ENCODE measurements around the gene HDLBP.

The HDLBP gene

DNA sequence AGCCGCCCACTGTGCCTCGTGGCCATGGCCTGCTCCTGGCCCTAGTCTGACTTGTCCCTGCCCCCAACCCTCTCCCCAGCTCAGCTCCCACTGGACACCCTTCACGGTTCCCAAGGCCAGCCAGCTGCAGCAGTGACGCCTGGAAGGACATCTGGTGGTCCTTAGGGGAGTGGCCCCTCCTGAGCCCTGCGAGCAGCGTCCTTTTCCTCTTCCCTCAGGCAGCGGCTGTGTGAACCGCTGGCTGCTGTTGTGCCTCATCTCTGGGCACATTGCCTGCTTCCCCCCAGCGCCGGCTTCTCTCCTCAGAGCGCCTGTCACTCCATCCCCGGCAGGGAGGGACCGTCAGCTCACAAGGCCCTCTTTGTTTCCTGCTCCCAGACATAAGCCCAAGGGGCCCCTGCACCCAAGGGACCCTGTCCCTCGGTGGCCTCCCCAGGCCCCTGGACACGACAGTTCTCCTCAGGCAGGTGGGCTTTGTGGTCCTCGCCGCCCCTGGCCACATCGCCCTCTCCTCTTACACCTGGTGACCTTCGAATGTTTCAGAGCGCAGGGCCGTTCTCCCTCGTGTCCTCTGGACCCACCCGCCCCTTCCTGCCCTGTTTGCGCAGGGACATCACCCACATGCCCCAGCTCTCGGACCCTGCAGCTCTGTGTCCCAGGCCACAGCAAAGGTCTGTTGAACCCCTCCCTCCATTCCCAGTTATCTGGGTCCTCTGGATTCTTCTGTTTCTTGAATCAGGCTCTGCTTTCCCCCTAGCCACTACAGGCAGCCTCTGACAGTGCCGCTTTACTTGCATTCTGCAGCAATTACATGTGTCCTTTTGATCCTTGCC is 91.2 kb downstream of the HDLBP start:
- H3K9ac ChIP-seq (ENCODE audit: low read depth, low read length) = no peak overlapping the region
- peaks cover 38% of the 10 kb centered on the region for H3K36me3 ChIP-seq (ENCODE audit: insufficient read depth, low read length)
- peak overlapping the region; percentile 31 for H3K4me2 ChIP-seq (ENCODE audit: low read length)
- peaks cover 18% of the 10 kb centered on the region for H3K4me1 ChIP-seq (ENCODE audit: control insufficient read depth, insufficient read depth, low read length)
- H3K9me3 ChIP-seq (replicated peaks; ENCODE audit: low read length) = no peaks in the 10 kb centered on the region
- H3K27me3 ChIP-seq (ENCODE audit: control insufficient read depth, insufficient read depth, low read length) = no peaks in the 10 kb centered on the region
- no peak overlapping the region for H3K4me3 ChIP-seq (ENCODE audit: low read length)

- Histone ChIP-seq H3K27me3 (ENCODE audit: control insufficient read depth, insufficient read depth, low read length) (no peaks in the 10 kb centered on the region), H3K36me3 (ENCODE audit: insufficient read depth, low read length) (peaks cover 30% of the 10 kb centered on the region), H3K4me3 (ENCODE audit: low read length) (no peak overlapping the region), H3K9me3 (replicated peaks; ENCODE audit: low read length) (no peaks in the 10 kb centered on the region), H3K9ac (ENCODE audit: low read depth, low read length) (no peak overlapping the region), H3K4me1 (ENCODE audit: control insufficient read depth, insufficient read depth, low read length) (peaks cover 26% of the 10 kb centered on the region), H3K4me2 (ENCODE audit: low read length) (peak overlapping the region; percentile 31)
Measured at GRCh38 chr2:241223211-241224017, 92.1 kb downstream of the HDLBP start.

- H3K27me3 ChIP-seq (ENCODE audit: control insufficient read depth, insufficient read depth, low read length) = peaks cover 13% of the 10 kb centered on the region
- no peak overlapping the region for H3K4me3 ChIP-seq (ENCODE audit: low read length)
- peaks cover 32% of the 10 kb centered on the region for H3K4me1 ChIP-seq (ENCODE audit: control insufficient read depth, insufficient read depth, low read length)
- H3K36me3 ChIP-seq (ENCODE audit: insufficient read depth, low read length) = no peaks in the 10 kb centered on the region
- no peak overlapping the region for H3K9ac ChIP-seq (ENCODE audit: low read depth, low read length)
- no peak overlapping the region for H3K4me2 ChIP-seq (ENCODE audit: low read length)
- H3K9me3 ChIP-seq (replicated peaks; ENCODE audit: low read length) = no peaks in the 10 kb centered on the region
Measured at GRCh38 chr2:241219856-241220356, 95.6 kb downstream of the HDLBP start.

DNA sequence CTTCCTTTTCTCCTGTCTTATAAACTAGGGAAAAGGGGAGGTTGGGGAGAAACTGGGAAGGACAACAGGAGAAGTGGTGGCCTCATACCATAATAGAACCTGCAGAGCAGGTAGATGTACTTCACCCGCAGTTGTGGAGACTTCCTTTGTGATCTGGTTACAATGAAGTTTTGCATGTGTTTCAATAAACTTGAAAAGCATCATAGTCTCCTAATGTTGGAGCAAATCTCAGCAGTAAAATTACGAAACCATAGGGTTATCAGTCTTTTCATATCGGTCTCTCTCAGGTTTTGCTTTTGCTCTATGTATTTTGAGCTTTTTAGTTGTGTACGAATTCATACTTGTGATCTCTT is 96.5 kb downstream of the HDLBP start:
- H3K4me3 ChIP-seq (ENCODE audit: low read length) = peak overlapping the region; percentile 78
- H3K4me1 ChIP-seq (ENCODE audit: control insufficient read depth, insufficient read depth, low read length) = peaks cover 23% of the 10 kb centered on the region
- peak overlapping the region; percentile 98 for H3K4me2 ChIP-seq (ENCODE audit: low read length)
- no peaks in the 10 kb centered on the region for H3K36me3 ChIP-seq (ENCODE audit: insufficient read depth, low read length)
- peaks cover 22% of the 10 kb centered on the region for H3K27me3 ChIP-seq (ENCODE audit: control insufficient read depth, insufficient read depth, low read length)
- no peaks in the 10 kb centered on the region for H3K9me3 ChIP-seq (replicated peaks; ENCODE audit: low read length)
- peak overlapping the region; percentile 74 for H3K9ac ChIP-seq (ENCODE audit: low read depth, low read length)

GRCh38 chr2:241218131-241219029 is 97.1 kb downstream of the HDLBP start:
- peak overlapping the region; percentile 78 for H3K4me3 ChIP-seq (ENCODE audit: low read length)
- H3K9me3 ChIP-seq (replicated peaks; ENCODE audit: low read length) = no peaks in the 10 kb centered on the region
- H3K4me1 ChIP-seq (ENCODE audit: control insufficient read depth, insufficient read depth, low read length) = peaks cover 17% of the 10 kb centered on the region
- H3K36me3 ChIP-seq (ENCODE audit: insufficient read depth, low read length) = no peaks in the 10 kb centered on the region
- peak overlapping the region; percentile 98 for H3K4me2 ChIP-seq (ENCODE audit: low read length)
- peak overlapping the region; percentile 74 for H3K9ac ChIP-seq (ENCODE audit: low read depth, low read length)
- peaks cover 29% of the 10 kb centered on the region for H3K27me3 ChIP-seq (ENCODE audit: control insufficient read depth, insufficient read depth, low read length)

- peaks cover 15% of the 10 kb centered on the region for H3K4me1 ChIP-seq (ENCODE audit: control insufficient read depth, insufficient read depth, low read length)
- peak overlapping the region; percentile 73 for H3K4me3 ChIP-seq (ENCODE audit: low read length)
- no peaks in the 10 kb centered on the region for H3K36me3 ChIP-seq (ENCODE audit: insufficient read depth, low read length)
- no peaks in the 10 kb centered on the region for H3K9me3 ChIP-seq (replicated peaks; ENCODE audit: low read length)
- peak overlapping the region; percentile 46 for H3K9ac ChIP-seq (ENCODE audit: low read depth, low read length)
- peaks cover 38% of the 10 kb centered on the region for H3K27me3 ChIP-seq (ENCODE audit: control insufficient read depth, insufficient read depth, low read length)
- H3K4me2 ChIP-seq (ENCODE audit: low read length) = peak overlapping the region; percentile 91
Measured at GRCh38 chr2:241217320-241218031, 98.0 kb downstream of the HDLBP start.

- H3K4me2 ChIP-seq (ENCODE audit: low read length) = no peak overlapping the region
- H3K9ac ChIP-seq (ENCODE audit: low read depth, low read length) = no peak overlapping the region
- H3K9me3 ChIP-seq (replicated peaks; ENCODE audit: low read length) = no peaks in the 10 kb centered on the region
- H3K36me3 ChIP-seq (ENCODE audit: insufficient read depth, low read length) = no peaks in the 10 kb centered on the region
- H3K4me3 ChIP-seq (ENCODE audit: low read length) = no peak overlapping the region
- peaks cover 50% of the 10 kb centered on the region for H3K27me3 ChIP-seq (ENCODE audit: control insufficient read depth, insufficient read depth, low read length)
- H3K4me1 ChIP-seq (ENCODE audit: control insufficient read depth, insufficient read depth, low read length) = peaks cover 15% of the 10 kb centered on the region
Measured at GRCh38 chr2:241216211-241216761, 99.2 kb downstream of the HDLBP start.

- Histone ChIP-seq H3K4me2 (ENCODE audit: low read length) (no peak overlapping the region), H3K36me3 (ENCODE audit: insufficient read depth, low read length) (no peaks in the 10 kb centered on the region), H3K4me3 (ENCODE audit: low read length) (no peak overlapping the region), H3K9ac (ENCODE audit: low read depth, low read length) (no peak overlapping the region), H3K4me1 (ENCODE audit: control insufficient read depth, insufficient read depth, low read length) (peaks cover 15% of the 10 kb centered on the region), H3K9me3 (replicated peaks; ENCODE audit: low read length) (no peaks in the 10 kb centered on the region), H3K27me3 (ENCODE audit: control insufficient read depth, insufficient read depth, low read length) (peaks cover 50% of the 10 kb centered on the region)
Measured at GRCh38 chr2:241215421-241215820, 100.1 kb downstream of the HDLBP start.

DNA sequence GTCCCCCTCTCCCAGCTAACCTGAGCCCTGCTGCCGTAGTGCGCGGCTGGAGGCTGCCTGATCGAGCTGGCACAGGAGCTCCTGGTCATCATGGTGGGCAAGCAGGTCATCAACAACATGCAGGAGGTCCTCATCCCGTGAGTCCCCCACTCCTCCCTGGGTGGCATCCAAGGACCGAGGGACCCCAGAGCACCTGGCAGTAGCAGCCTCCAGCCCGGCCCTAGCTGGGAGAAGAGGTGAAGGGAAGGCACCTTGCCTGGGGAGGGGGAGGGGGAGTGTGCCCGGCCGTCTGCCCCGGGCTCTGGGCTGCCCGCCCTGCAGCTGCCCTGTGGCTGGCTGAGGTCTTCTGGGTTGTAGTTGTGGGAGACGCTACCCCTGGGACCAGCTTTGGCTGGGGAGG is 100.7 kb downstream of the HDLBP start:
- H3K4me2 ChIP-seq (ENCODE audit: low read length) = no peak overlapping the region
- no peak overlapping the region for H3K9ac ChIP-seq (ENCODE audit: low read depth, low read length)
- no peaks in the 10 kb centered on the region for H3K36me3 ChIP-seq (ENCODE audit: insufficient read depth, low read length)
- peaks cover 15% of the 10 kb centered on the region for H3K4me1 ChIP-seq (ENCODE audit: control insufficient read depth, insufficient read depth, low read length)
- H3K4me3 ChIP-seq (ENCODE audit: low read length) = no peak overlapping the region
- peaks cover 50% of the 10 kb centered on the region for H3K27me3 ChIP-seq (ENCODE audit: control insufficient read depth, insufficient read depth, low read length)
- H3K9me3 ChIP-seq (replicated peaks; ENCODE audit: low read length) = no peaks in the 10 kb centered on the region

DNA sequence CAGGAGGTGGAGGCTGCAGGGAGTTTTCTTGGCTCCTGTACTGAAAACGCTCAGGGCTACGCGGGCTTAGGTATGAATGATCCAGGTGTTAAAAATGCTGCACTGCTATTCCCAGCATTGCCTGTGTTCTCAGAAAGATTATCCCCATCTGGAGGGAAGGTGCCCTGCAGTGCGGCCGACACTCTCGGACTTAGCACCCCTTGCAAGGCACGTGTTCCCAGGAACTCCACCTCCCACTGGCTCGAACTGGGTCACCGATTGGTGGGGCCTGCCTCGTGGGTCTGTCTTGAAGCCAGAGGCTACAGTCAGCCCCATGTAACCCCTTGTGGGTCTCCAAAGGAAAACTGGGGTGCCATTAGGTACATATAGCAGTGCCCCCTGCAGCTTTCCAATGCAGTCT is 101.3 kb downstream of the HDLBP start:
- Histone ChIP-seq H3K4me2 (ENCODE audit: low read length) (no peak overlapping the region), H3K4me1 (ENCODE audit: control insufficient read depth, insufficient read depth, low read length) (peaks cover 14% of the 10 kb centered on the region), H3K36me3 (ENCODE audit: insufficient read depth, low read length) (no peaks in the 10 kb centered on the region), H3K4me3 (ENCODE audit: low read length) (no peak overlapping the region), H3K27me3 (ENCODE audit: control insufficient read depth, insufficient read depth, low read length) (peaks cover 50% of the 10 kb centered on the region), H3K9ac (ENCODE audit: low read depth, low read length) (no peak overlapping the region), H3K9me3 (replicated peaks; ENCODE audit: low read length) (no peaks in the 10 kb centered on the region)

Data from skeletal muscle satellite cell (primary cell).